ENCODE data around the gene PDPK1.

- no peak for TF ChIP-seq CTCF (IDR thresholded peaks at IDR 0.05)
- no peak for TF ChIP-seq EP300 (IDR thresholded peaks at IDR 0.05)
- TF ChIP-seq POLR2AphosphoS5 (IDR thresholded peaks at IDR 0.05) = no peak
Observed at GRCh38 chr16:2591476-2592240, 53.8 kb downstream of the PDPK1 start.

All from suprapubic skin (tissue), 4 donors.